OCI-M2 (cell line): Measurements from ENCODE around the gene TIMM10.

ENCODE experiments used
- DNase-seq: peaks from one replicate; lab custom pipeline; 2025; ENCODE audit not compliant: unreplicated experiment; lab: John Stamatoyannopoulos, UW

Gene TIMM10

DNA sequence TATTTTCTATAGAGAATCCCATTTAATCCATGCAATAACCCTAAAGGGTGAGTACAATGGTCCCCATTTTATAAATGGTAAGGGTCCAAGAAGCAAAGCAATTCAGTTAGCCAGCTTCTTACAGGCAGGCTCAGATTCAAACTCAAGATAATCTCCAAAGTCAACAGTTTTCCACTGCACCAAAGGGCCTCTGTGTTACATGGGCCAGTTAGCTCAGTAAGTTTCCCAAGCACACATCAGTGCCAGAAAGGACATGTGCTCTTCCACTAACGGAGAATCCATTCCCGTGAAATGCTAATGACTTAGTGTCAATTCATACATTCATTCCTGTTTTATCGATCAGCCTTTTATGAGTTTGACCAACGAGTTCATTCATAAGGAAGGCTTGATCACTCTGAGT, 26.0 kb downstream of the TIMM10 start:
- no peak for DNase-seq

DNA sequence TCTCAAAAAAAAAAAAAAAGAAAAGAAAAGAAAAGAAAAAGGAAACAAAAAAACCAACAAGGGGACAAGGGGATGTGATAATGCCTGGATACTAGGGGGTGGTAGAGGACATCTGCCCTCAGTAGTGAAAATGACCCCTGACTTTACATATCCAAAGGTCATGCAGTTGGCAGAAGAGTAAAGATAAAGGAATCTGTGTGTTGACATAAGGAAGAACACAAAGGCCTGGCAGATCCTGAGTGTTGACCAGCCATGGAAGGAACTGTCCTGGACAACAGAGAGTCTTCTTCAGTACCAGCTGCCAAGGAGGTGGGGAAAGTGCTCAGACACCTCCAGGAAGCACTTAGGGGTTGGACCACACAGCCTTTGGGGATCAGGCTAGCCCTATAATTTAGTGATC, 27.7 kb downstream of the TIMM10 start:
- no peak for DNase-seq

DNA sequence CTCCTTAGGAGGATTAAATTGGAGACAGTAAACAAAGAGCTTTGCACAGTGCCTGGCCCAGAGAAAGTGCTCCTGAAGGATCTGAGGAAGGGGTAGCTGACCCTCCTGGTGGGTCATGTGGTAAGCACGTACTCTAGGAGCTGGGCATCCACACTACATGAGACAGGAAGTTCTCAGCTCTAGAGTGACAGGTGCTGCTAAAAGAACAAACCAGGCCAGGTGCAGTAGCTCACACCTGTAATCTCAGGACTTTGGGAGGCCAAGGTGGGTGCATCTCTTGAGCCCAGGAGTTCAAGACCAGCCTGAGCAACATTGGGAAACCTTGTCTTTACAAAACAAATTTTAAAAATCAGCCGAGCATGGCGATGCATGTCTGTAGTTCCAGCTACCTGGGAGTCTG, 28.2 kb downstream of the TIMM10 start:
- DNase-seq = no peak

DNA sequence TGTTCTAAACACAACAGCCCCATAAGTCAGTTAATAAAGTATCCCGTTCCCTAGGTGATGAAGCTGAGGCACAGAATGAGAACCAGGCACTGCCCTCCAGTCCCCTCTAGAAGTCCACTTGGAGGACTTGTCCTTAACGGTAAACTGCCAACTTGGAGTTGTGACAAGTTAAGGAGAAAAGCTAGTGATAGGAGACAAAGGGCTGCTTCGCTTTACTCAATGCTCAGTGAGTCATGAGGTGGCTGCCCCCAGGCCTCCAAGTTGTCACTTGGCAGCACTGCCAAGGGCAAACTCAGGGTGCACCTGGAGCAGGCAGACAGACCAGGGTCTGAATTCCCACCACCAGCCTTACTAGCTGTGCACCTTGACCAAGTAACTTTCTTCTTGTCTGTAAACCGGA, 28.6 kb downstream of the TIMM10 start:
- no peak for DNase-seq

DNA sequence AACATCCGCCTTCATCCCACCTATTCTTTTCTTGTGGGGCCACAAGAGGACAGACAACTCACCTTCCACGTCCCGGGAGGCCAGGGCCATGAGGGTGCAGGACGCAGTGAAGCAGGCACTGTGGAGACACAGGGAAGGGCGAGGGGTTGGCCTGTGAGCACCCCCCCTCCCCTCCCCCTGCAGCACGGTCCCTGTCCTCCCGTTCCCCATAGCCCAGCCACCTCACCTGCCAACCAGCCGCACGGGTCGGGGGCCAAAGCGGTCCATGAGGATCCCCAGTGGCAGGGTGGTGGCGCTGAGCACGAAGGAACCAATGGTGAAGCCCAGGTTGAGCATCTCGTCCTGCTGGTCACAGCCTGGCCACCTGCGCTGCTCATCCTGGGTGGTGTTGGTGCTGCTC, 29.6 kb downstream of the TIMM10 start:
- DNase-seq = no peak

DNA sequence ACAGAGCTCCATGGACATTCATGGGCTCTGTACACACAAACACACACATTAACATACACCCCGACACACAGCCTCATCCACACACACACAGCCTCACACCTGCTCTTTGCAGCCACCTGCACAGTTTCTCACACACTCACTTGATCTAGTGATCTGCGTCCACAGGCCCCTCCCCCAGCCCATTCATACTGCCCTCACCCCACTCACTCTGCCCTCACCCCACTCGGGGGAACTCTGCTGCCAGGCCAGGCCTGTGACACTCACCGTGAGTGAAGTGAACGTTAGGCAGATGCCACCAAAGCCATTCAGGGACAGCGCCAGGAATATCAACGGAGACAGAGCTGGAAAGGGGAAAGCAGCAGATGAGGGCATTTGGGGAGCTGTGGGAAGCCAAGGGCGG, 30.0 kb downstream of the TIMM10 start:
- no peak for DNase-seq

DNA sequence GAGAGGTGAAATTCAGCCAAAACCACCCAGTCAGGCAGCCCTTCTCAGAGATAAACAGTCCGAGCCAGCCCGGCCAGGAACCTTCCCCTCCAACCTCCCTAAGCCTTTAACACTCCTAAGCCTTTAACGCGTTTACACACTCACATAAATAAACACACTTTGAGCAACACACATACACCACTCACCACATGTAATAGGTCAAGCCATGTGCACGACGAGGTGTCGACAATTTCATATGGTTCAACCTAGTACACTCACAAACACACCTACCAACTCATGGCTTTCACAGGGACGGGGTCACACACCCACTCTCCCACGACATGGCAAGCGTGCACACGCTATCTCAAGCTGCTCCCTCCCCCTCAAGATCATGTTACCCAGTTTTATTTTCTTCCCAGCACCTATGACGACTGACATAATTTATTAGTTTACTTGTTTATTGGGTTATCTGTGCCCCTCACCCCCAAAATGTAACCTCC, 30.5 kb downstream of the TIMM10 start:
- no peak for DNase-seq

DNA sequence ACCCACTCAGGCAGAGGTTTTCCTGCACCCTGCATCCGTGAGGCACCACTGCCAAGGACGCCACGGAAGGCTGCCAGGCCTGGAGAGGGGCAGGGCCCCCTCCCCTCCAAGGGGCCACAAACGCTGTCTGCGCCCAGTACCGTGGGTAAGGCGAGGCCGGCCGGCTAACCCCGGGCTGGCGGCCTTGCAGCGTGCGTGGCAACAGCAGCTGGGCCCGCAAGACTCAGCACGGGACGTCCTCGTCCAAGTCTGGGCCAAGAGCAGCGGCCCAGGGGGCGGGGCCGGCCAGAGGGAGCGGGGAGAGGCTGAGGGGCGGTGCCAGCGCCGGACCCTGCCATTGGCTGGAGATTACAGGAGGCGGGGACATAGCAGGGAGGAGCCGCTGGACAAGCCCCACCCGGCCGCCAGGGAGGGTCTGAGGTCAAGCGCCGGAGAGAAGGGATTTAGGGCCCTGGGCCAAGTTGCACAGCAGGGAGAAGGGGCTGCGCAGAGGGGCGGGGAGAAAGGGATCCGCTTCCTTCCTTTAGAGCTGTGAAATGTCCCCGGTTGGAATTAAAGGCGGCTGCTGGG, 31.1 kb downstream of the TIMM10 start:
- DNase-seq = no peak

DNA sequence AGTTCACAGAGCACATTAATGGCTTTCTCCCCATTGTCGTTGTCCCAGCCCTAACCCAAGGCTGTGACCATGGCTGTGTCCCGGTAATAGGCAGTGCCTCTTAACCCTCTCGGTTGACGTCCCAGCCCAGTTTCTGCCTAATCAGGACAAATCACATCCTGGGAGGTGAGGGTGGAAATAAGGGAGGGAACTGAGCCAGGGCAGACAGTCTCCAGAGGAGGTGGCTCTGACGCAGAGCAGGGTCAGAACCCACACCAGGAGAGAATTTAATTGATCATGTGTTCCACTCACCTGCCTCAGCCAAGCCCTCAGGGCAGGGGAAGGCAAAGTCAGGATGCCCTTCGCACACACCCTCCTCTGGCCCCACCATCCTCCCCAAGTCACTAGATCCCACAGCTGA, 32.0 kb downstream of the TIMM10 start:
- no peak for DNase-seq

DNA sequence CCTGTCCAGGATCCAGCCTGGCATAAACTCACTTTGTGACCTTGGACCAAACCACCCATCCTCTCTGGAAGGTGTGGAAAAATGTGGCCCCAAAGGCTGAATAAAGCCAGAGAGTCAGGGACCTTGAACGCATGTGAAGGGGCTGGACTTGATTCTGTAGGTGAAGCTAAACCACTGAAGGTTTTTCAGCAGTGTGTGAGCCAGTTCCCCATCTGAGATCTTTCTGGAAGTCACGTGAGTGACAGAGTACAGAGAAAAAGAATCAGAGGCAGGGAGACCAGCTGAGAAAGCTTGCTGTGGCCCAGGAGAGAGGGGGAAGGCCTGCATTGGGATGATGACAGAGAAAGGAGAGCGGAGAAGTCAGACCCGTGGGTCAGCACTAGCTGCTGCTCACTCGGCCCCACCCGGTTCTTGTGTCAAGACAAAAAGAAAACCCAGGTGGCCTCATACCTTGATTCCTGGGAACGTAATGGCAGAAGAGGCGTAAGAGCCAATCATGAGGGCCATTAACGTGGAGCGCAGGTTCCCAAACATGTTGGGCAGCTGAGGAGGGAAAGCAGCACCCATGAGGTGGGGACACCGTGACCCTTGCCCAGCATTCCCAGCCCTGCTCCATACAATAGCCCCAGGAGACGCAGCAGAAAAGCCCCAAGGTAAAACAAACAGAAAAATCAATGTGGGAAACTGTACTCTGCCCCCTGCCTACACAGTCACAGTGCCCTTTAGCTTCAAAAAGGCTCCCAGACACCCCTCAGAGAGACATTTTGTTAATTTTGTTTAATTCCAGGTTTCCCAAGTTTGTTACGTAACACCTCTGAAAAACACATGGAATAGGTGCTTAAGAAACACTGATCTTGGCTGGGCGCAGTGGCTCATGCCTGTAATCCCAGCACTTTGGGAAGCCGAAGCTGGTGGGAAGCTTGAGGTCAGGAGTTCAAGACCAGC, 33.0 kb downstream of the TIMM10 start:
- DNase-seq = no peak

DNA sequence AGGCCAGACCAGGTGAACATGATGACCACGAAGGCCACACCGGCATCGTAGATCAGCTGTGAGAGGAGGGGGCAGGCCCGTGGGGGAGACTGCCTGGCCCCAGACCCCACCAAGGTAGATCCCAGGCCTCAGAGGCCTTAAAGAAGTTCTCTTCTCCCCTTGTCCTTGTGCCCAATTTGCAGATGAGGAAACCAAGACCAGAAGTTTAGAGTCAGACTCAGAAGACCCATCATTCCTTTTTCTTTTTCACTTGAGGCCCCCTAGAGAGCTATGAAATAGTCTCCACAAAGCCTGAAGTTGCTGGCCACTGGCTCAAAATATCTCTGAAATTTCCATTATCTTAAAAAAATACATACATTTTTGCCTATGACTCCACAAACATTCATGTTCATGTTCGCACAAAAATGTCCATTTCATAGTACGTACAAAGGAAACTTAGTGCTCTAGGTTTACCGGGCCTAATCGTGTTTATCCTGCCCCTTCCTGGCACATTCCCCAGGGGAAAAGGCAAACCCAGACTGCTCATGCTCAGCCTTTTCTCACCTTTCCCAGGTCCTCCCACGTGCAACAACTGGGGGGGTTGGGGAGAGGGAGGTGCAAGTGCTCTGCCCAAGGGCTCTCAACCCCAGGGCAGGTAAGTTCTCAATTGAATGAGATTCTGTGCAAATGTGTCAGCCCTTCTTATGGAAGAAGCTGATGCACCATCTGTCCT, 34.3 kb downstream of the TIMM10 start:
- DNase-seq = no peak

DNA sequence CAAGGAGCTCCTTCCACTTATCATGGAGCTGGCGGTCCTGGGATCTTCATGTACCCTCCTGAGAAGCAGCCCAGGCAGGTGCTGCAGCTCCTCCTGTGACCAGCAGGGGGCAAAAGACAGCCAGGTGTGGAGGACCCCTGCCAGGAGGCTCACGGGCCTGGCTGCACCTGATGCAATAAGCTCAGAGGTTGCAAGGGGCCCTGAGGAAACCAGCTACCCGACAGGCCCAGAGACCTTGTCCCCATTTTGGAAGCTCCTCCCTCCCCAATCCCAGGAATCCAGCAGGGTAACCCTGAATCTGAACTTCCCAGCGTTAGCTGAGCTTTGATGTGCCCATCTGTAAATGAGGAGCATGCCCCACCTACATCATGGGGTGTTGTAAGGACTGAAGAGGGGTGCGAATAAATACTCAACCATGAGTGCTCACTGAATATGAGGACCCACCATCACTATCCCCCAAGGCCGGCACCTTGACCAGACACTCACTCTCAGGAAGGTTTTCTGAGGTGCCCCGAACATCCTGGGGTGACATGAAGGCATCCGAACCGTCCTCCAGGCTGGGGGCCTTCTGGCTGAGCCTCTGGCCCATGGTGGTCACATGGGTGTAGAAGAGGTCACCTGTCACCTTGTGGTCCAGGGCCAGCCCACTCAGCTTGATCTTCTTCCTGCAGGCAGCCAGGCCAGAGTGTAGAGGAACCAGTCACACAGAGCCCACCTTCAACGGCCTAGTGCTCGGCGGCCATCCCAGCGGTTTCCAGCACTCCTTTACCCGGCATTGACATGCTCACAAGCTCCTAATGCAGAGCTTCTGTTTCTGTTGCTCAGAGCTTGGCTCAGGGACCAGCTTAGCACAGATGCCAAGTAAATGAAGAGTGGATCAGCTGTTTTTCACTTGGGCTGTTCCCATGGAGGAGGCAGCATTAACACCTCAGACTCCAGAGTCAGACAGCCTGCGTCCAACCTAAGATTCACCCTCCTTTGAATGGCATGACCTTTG, 36.7 kb downstream of the TIMM10 start:
- no peak for DNase-seq

DNA sequence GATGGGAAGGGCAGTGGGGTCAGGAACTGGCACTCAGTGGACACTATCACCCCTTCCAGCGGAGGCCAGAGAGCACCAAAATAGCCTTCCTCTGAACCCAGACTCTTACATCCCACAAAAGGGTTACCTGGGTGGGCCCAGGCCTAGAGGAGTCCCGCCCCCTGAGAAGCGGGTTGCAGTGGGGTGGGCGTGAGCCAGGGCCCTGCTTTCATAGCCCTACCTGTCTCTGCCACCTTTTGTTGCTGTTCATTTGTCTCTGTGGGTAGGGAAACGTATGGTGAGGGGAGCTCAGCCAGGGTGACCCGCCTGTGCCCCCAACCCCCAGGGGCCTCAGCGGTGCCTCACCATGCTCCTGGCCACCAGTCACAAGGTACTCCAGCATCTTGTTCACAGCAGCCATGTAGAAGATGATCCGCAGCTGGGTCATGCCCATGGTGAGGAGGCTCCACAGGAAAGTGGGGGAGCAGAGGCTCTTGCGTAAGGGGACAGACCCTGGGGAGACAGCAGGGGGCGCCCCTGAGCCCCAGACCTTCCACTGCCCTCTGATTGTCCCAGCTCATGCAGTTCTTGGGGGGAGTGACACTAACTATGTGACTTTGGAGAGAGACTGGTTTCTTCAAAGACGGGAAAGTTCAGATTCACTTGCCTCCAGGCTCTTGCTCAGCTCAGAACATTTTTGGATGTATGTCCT, 39.0 kb downstream of the TIMM10 start:
- DNase-seq = no peak

DNA sequence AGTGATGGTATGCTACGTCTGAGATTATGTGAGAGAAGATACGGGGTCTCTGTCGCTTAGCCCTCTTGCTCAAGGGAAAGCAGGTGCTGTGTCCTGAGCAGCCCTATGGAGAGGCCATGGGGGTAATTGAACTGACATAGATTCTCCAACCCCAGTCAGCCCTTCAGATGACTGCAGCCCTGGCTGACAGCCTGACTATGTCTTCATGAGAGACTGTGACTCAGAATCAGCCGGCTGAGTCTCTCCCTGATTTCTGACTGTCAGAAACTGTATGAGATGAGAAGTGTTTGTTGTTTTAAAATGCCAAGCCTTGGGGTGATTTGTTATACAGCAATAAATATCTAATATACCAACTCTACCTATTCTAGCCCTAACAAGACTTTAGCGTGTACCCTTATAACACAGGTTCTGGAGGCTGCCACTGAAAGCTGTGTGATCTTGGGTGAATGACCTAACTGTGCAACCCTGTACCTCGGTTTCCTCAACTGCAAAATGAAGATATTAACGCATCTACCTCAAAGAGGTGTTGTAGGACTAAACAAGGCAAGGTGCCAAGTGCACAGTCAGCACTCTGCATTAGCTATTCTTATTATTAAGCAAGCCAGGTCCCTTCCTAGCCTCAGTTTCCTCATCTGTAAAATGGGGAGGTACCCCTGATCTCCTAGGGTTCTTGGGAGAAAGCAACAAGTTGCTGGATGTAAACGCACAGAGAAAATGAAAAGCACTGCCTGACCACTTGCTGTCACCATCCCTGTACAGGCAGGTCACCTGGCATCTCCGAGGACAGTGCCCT, 39.9 kb downstream of the TIMM10 start:
- no peak for DNase-seq

DNA sequence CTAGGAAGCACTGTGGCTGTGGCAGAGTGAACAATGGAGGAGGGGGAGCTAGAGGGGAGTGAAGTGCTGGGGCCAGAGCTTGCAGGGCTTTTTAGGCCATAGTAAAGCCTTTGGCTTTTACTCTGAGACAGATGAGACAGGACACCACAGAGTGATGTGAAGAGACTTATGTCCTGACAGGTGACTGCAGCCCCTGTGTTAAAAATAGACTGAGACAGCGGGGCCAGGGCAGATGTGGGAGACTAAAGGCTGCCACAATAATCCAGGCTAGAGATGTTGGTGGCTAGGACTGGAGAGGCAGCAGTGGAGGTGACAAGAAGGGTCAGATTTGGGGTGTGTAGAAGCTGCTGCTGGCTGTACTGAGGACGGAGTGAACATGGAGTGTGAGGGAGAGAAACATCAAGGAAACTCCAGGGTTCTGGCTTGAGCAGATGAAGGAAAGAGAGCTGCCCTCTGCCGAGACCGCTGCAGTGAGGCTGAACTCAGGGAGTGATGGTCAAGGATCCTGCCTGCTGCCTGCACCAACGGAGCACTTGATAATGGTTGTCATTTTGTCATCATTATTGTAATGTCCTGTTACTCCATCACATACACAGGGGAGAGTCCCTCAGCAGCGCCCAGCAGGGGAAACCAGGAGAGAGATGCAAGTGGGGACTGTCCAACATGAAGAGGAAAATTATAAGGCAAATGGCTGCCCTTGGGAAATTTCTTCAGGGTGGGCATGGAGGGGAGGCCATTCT, 42.5 kb downstream of the TIMM10 start:
- no peak for DNase-seq

DNA sequence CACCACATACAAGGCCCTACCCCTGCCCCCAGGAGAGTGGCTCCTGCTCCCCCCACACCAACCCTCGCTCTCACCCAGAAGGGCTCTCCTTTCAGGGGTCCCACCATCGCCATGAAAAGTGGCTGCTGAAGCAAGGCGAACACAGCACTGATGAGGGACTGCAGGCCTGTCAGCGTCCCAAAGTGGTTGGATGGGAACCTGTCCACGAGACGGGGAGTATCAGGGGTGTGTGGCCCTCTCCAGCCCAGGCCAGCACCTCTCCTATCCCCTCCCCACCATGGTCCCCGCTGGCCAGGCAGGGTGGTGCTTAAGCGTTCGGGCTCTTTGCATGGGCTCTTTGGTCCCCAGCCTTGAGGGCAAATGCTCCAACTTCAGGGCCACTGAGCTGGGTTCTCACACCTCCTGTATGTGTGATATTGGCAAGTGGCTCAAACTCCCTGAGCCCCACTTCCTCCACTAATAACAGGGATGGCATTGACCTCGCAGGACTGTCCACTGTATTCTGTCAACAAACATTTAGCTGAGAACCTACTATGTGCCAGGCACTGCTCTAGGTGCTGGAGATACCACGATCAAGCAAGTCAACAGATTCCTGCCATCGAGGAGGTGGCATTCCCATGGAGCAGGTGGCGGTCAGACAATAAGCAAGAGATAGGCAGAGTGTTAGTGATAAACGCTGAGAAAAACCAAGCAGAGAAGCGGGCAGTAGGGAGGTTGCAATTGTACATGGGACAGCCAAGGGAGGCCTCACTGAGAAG, 43.4 kb downstream of the TIMM10 start:
- DNase-seq = no peak

DNA sequence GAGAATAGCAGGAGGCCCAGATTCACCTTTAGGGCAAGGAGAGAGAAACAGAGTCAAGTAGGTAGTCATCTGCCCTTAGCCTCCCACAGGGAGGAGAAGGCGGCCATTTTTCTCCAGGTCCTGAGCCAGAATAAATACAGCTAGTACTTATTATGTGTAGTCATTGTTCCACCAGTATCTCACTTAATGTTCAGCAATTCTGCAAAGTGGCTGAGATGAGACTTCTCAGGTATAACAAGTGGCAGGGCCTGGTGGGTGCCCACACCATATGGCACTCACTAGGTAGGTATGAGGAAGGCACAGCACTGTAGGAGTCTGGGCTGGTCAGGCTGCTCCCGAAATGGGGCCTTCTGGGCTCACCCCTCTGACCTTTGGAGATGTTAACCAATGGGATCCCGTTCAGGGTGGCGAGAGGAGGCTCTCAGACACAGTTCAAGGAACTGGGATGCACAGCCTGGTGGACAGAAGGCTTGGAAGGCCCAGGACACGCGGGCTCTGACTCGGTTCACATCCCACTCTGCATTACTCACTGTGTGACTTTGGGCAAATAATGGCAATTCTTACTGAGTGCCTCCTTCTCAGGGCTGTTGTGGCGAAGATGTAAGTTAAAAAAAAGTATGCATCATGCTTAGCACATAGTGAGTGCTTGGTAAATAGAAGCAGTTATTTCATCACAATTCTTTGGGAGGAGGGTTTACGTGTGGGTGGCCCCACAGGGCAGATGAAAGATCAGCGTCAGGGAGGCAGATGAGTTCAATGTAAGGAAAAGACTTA, 45.1 kb downstream of the TIMM10 start:
- DNase-seq = no peak
